K562 (cell line): Measurements from ENCODE around the gene ZSWIM6. TPM values are rescaled to one million over a fixed set of nuclear protein-coding genes. Genes with fewer than 3 reads are reported as not detected.

Experiments used
- ATAC-seq: fragments of 200-7000 bp; cut with Tn5 transposase; 3 replicates; pipeline ENCODE4 v1.9.1; 2020; ENCODE audit warnings: moderate library complexity
- BruUV-seq: library from RNA; stranded (reverse); fragments of 400-500 nt; replicated peaks from 2 replicates; lab custom pipeline; 2021; lab: Mats Ljungman, UMichigan
- CTCF ChIA-PET: fragments of 300-600 bp; formaldehyde crosslinking; extraction: SDS; loops from one replicate; lab custom pipeline; 2021; ENCODE audit warnings: low intra/inter-chr PET ratio; lab: Yijun Ruan, JAX
- POLR2A ChIA-PET: fragments of 300-600, 350-650 bp; sonication (Branson Sonifier 250); formaldehyde crosslinking; extraction: SDS; loops from one replicate; lab custom pipeline; 2021; ENCODE audit warnings: antibody characterized with exemption, inconsistent platforms; lab: Yijun Ruan, JAX
- DNase-seq, 4 experiments: peaks; one replicate each; pipeline versions ENCODE4 v3.0.0 to v3.0.0-alpha.2; 2011 to 2018; ENCODE audit warnings: low spot score in 3 of 4, mixed read lengths in 3 of 4; ENCODE audit errors: extremely low read depth in 1 of 4
- FAIRE-seq: peaks from 2 replicates; lab custom pipeline; 2011; peaks lifted over from hg19 to GRCh38; lab: Jason Lieb, UNC
- H2AFZ ChIP-seq: 2 replicates; pipeline ENCODE4 v1.6.0; 2011; ENCODE audit warnings: low read depth, low read length, control low read depth, inconsistent platforms
- H3K27ac ChIP-seq: fragments of 200-600 bp; 3 replicates; pipeline ENCODE4 v1.8.0; 2011; ENCODE audit warnings: low read depth, mild to moderate bottlenecking, control low read depth, inconsistent platforms, low read length, moderate library complexity, mixed read lengths; ENCODE audit errors: extremely low read depth
- H3K27me3 ChIP-seq, 2 experiments: fragments of 300-600 bp in 1 of 2; 2 replicates in 1 of 2; 3 replicates in 1 of 2; pipeline versions ENCODE4 v1.6.0 to v1.8.0; 2011; ENCODE audit warnings: inconsistent platforms in 2 of 2, low read length in 2 of 2, mild to moderate bottlenecking in 1 of 2, mixed read lengths in 1 of 2, moderate library complexity in 1 of 2; ENCODE audit not compliant: control insufficient read depth in 2 of 2, insufficient read depth in 2 of 2
- H3K36me3 ChIP-seq: fragments of 300-600 bp; 3 replicates; pipeline ENCODE4 v1.8.0; 2011; ENCODE audit warnings: mild to moderate bottlenecking, low read length, inconsistent platforms; ENCODE audit not compliant: control insufficient read depth, insufficient read depth
- H3K4me1 ChIP-seq, 2 experiments: fragments of 200-600 bp in 1 of 2; replicated peaks in 1 of 2; 2 replicates in 1 of 2; 3 replicates in 1 of 2; pipeline versions ENCODE4 v1.5.1 to v1.8.0; 2011; ENCODE audit warnings: inconsistent platforms in 2 of 2, low read length in 2 of 2, mild to moderate bottlenecking in 1 of 2, mixed read lengths in 1 of 2, moderate library complexity in 1 of 2; ENCODE audit not compliant: control insufficient read depth in 2 of 2, insufficient read depth in 2 of 2
- H3K4me2 ChIP-seq: 2 replicates; pipeline ENCODE4 v1.6.1; 2011; ENCODE audit warnings: low read length, control low read depth, inconsistent platforms, mixed read lengths; ENCODE audit not compliant: insufficient read depth
- H3K4me3 ChIP-seq: fragments of 200-600 bp; sonication (generic), shearing (Covaris generic); 2 replicates; pipeline ENCODE4 v1.5.1; 2016; ENCODE audit warnings: control low read depth, inconsistent platforms
- H3K79me2 ChIP-seq: fragments of 200-600 bp; 3 replicates; pipeline ENCODE4 v1.8.0; 2011; ENCODE audit warnings: low read length, inconsistent platforms; ENCODE audit not compliant: control insufficient read depth, insufficient read depth
- H3K9ac ChIP-seq, 2 experiments: 2 replicates each; pipeline versions ENCODE4 v1.6.0 to v1.6.1; 2011; ENCODE audit warnings: low read depth in 2 of 2, low read length in 2 of 2, control low read depth in 1 of 2, inconsistent platforms in 1 of 2, mild to moderate bottlenecking in 1 of 2, mixed read lengths in 1 of 2; ENCODE audit not compliant: insufficient read depth in 1 of 2
- H3K9me1 ChIP-seq: one replicate; pipeline ENCODE4 v1.6.0; 2011; ENCODE audit warnings: inconsistent platforms, mild to moderate bottlenecking, low read length, moderate library complexity; ENCODE audit not compliant: control insufficient read depth, insufficient read depth
- H3K9me3 ChIP-seq: replicated peaks from 2 replicates; pipeline ENCODE4 v1.5.1; 2011; ENCODE audit warnings: low read depth, low read length, inconsistent platforms; ENCODE audit not compliant: control insufficient read depth, insufficient read depth
- H4K20me1 ChIP-seq: replicated peaks from 2 replicates; pipeline ENCODE4 v1.6.1; 2011; ENCODE audit warnings: low read length, inconsistent platforms, mixed read lengths; ENCODE audit not compliant: control insufficient read depth, insufficient read depth
- BMI1 ChIP-seq: fragments of 150-350 bp; IDR thresholded peaks from 2 replicates; pipeline ENCODE4 v1.6.1; 2014; ENCODE audit warnings: low read length
- CBX2 ChIP-seq: fragments of 200-600 bp; sonication (generic); IDR thresholded peaks from one replicate; pipeline ENCODE4 v1.6.1; 2012; ENCODE audit warnings: mild to moderate bottlenecking, low read length, inconsistent platforms; ENCODE audit not compliant: insufficient read depth, poor library complexity, severe bottlenecking
- FOXO4 ChIP-seq: fragments of 450-650 bp; formaldehyde crosslinking; IDR thresholded peaks from 2 replicates; pipeline ENCODE4 v1.4.0; 2020; ENCODE audit warnings: mild to moderate bottlenecking, moderate library complexity
- POLR2G ChIP-seq: fragments of 200-400 bp; formaldehyde crosslinking; IDR thresholded peaks from 2 replicates; pipeline ENCODE4 v1.6.1; 2017; ENCODE audit warnings: low read depth, mild to moderate bottlenecking, antibody characterized with exemption, low read length, moderate library complexity
- SRF ChIP-seq, 2 experiments: fragments of 250-450, 450-650 bp in 1 of 2; sonication (Bioruptor Pico) in 1 of 2; sonication (generic) in 1 of 2; formaldehyde crosslinking; IDR thresholded peaks; 2 replicates each; pipeline versions ENCODE4 v1.5.0 to v1.5.1; 2020 to 2022; ENCODE audit warnings: mild to moderate bottlenecking in 1 of 2, missing genetic modification reagents in 1 of 2
- TGIF2 ChIP-seq: sonication (generic); formaldehyde crosslinking; IDR thresholded peaks from 2 replicates; pipeline ENCODE4 v1.8.1; 2022; ENCODE audit warnings: mild to moderate bottlenecking, missing genetic modification reagents, moderate library complexity
- USF2 ChIP-seq: sonication (generic); formaldehyde crosslinking; IDR thresholded peaks from 2 replicates; pipeline ENCODE4 v1.5.0; 2020; ENCODE audit warnings: missing genetic modification reagents
- ZNF41 ChIP-seq: fragments of 250-450 bp; sonication (Bioruptor Pico); conservative IDR thresholded peaks from 2 replicates; pipeline ENCODE4 v1.4.0; 2020; ENCODE audit warnings: mild to moderate bottlenecking
- WGBS: fragments of 100-300 bp; shearing (Covaris generic); methylation state at CpG from one replicate; pipeline ENCODE4 v1.1.6; 2016; ENCODE audit warnings: low coverage, mixed read lengths; ENCODE audit not compliant: insufficient coverage; ENCODE audit errors: missing lambda C conversion rate; 5-methylcytosine and 5-hydroxymethylcytosine counted together
- in situ Hi-C: fragments of 300-500 bp; cut with MboI; formaldehyde crosslinking; loops from 4 replicates; pipeline ENCODE4 v1.15.0; 2018; ENCODE audit warnings: inconsistent platforms, mixed read lengths
- intact Hi-C: fragments of 100-400 bp; cut with micrococcal nuclease; formaldehyde crosslinking; loops from 2 replicates; pipeline ENCODE4 v1.14.2; 2022
- polyA plus RNA-seq, 8 experiments: library from polyadenylated mRNA; depleted of rRNA in 4 of 8; stranded (reverse) in 5 of 8; unstranded in 3 of 8; fragments of >200 nt; fragmentation: Nextera tagmentation in 2 of 8; fragmentation: Illumina TruSeq in 1 of 8; extraction: Ambion mirVana in 2 of 8; extraction: Trizol in 1 of 8; gene quantifications; 2 replicates each; pipeline versions ENCODE4 v1.2.1 to v1.2.3, GENCODE V29; 2011 to 2014; ENCODE audit warnings: inconsistent platforms in 1 of 8, missing spikeins in 1 of 8
- total RNA-seq, 7 experiments: library from RNA; depleted of rRNA in 6 of 7; stranded (reverse); fragments of >200 nt in 6 of 7; fragmentation: Illumina TruSeq in 2 of 7; extraction: Trizol in 2 of 7; gene quantifications; 2 replicates each; pipeline versions ENCODE4 v1.2.1 to v1.2.3, GENCODE V29; 2011 to 2021; ENCODE audit warnings: low replicate concordance in 1 of 7
- TF ChIP-seq, protein P1 (sequence below): fragments of 450-650 bp; formaldehyde crosslinking; IDR thresholded peaks from 2 replicates; pipeline ENCODE4 v1.4.0; 2020; ENCODE audit warnings: mild to moderate bottlenecking, mixed read lengths
- TF ChIP-seq, protein P2 (sequence below): fragments of 250-450 bp; sonication (Bioruptor Pico); IDR thresholded peaks from 2 replicates; pipeline ENCODE4 v1.8.0; 2021; ENCODE audit warnings: borderline replicate concordance, mild to moderate bottlenecking, moderate library complexity; ENCODE audit not compliant: poor library complexity, severe bottlenecking
- TF ChIP-seq, protein P3 (sequence below): sonication (generic); formaldehyde crosslinking; IDR thresholded peaks from 2 replicates; pipeline ENCODE4 v1.8.0; 2022; ENCODE audit warnings: missing genetic modification reagents, mild to moderate bottlenecking, borderline replicate concordance
- TF ChIP-seq, protein P4 (sequence below): sonication (generic); formaldehyde crosslinking; IDR thresholded peaks from 2 replicates; pipeline ENCODE4 v1.8.1; 2023; ENCODE audit warnings: mild to moderate bottlenecking, missing genetic modification reagents

ZSWIM6 gene
- total and polyA plus RNA-seq, 9 of the 15 experiments (the other 6 are each of a cell fraction or from before 2014, with no cell fraction given) = 0.81 to 3.2 (median 2.0) TPM

DNA sequence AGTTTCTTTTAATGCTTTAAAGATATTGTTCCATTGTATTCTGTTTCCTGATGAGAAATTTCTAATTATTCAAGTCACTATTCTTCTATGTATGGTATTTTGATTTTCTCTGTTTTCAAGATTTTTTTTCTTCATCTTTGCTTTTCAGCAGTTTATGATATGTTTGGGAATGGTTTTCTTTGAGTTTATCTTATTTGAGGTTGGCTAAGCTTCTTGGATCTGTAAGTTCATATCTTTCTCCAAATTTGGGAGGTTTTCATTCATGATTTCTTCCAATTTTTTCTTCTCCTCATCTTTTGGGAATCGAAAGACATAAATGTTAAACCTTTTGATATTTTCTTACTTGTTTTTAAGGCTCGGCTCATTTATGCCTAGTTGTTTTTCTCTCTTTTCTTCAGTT, 184.9 kb downstream of the ZSWIM6 start:
- intact Hi-C loops = no loop called here
- no peak overlapping the region for H3K27ac ChIP-seq
- in situ Hi-C loops = no loop called here
- TF ChIP-seq, protein P1, sequence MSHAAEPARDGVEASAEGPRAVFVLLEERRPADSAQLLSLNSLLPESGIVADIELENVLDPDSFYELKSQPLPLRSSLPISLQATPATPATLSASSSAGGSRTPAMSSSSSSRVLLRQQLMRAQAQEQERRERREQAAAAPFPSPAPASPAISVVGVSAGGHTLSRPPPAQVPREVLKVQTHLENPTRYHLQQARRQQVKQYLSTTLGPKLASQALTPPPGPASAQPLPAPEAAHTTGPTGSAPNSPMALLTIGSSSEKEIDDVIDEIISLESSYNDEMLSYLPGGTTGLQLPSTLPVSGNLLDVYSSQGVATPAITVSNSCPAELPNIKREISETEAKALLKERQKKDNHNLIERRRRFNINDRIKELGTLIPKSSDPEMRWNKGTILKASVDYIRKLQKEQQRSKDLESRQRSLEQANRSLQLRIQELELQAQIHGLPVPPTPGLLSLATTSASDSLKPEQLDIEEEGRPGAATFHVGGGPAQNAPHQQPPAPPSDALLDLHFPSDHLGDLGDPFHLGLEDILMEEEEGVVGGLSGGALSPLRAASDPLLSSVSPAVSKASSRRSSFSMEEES (CRISPR knock-in tag) = no peak
- TF ChIP-seq TGIF2 (CRISPR knock-in tag) (no peak), FOXO4 (CRISPR knock-in tag) (no peak), POLR2G (no peak), BMI1 (no peak), CBX2 (no peak), SRF (CRISPR knock-in tag; IDR thresholded peaks at IDR 0.05) (no peak), USF2 (no peak), ZNF41 (CRISPR knock-in tag) (no peak)
- TF ChIP-seq, protein P2, sequence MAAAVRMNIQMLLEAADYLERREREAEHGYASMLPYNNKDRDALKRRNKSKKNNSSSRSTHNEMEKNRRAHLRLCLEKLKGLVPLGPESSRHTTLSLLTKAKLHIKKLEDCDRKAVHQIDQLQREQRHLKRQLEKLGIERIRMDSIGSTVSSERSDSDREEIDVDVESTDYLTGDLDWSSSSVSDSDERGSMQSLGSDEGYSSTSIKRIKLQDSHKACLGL (CRISPR knock-in tag) = no peak
- TF ChIP-seq, protein P3, sequence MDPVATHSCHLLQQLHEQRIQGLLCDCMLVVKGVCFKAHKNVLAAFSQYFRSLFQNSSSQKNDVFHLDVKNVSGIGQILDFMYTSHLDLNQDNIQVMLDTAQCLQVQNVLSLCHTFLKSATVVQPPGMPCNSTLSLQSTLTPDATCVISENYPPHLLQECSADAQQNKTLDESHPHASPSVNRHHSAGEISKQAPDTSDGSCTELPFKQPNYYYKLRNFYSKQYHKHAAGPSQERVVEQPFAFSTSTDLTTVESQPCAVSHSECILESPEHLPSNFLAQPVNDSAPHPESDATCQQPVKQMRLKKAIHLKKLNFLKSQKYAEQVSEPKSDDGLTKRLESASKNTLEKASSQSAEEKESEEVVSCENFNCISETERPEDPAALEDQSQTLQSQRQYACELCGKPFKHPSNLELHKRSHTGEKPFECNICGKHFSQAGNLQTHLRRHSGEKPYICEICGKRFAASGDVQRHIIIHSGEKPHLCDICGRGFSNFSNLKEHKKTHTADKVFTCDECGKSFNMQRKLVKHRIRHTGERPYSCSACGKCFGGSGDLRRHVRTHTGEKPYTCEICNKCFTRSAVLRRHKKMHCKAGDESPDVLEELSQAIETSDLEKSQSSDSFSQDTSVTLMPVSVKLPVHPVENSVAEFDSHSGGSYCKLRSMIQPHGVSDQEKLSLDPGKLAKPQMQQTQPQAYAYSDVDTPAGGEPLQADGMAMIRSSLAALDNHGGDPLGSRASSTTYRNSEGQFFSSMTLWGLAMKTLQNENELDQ (CRISPR knock-in tag) = no peak
- TF ChIP-seq, protein P4, sequence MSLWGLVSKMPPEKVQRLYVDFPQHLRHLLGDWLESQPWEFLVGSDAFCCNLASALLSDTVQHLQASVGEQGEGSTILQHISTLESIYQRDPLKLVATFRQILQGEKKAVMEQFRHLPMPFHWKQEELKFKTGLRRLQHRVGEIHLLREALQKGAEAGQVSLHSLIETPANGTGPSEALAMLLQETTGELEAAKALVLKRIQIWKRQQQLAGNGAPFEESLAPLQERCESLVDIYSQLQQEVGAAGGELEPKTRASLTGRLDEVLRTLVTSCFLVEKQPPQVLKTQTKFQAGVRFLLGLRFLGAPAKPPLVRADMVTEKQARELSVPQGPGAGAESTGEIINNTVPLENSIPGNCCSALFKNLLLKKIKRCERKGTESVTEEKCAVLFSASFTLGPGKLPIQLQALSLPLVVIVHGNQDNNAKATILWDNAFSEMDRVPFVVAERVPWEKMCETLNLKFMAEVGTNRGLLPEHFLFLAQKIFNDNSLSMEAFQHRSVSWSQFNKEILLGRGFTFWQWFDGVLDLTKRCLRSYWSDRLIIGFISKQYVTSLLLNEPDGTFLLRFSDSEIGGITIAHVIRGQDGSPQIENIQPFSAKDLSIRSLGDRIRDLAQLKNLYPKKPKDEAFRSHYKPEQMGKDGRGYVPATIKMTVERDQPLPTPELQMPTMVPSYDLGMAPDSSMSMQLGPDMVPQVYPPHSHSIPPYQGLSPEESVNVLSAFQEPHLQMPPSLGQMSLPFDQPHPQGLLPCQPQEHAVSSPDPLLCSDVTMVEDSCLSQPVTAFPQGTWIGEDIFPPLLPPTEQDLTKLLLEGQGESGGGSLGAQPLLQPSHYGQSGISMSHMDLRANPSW = no peak

More for the DNA sequence above, 184.9 kb downstream of the ZSWIM6 start:
- ChIA-PET CTCF (no interaction called here), POLR2A (no interaction called here)
- H4K20me1 ChIP-seq = no peaks in the 10 kb centered on the region
- H3K9me3 ChIP-seq = no peaks in the 10 kb centered on the region
- no peaks in the 10 kb centered on the region for H3K79me2 ChIP-seq
- WGBS = 18% methylated on average over 2 of the region's 2 CpGs
- H3K4me3 ChIP-seq = no peak overlapping the region
- no TSS peak for BruUV-seq
- no peak for DNase-seq
- no peak for FAIRE-seq
- no peaks in the 10 kb centered on the region for H3K9me1 ChIP-seq
- H3K36me3 ChIP-seq = no peaks in the 10 kb centered on the region
- H3K27me3 ChIP-seq = no peaks in the 10 kb centered on the region
- no peak for ATAC-seq
- H3K4me2 ChIP-seq = no peak overlapping the region
- no peaks in the 10 kb centered on the region for H3K4me1 ChIP-seq
- no peak overlapping the region for H3K9ac ChIP-seq
- H2AFZ ChIP-seq = no peak overlapping the region
